Measurements from ENCODE around the gene DDX24. TPM values are rescaled to one million over a fixed set of nuclear protein-coding genes. Genes with fewer than 3 reads are reported as not detected.

DDX24 gene
- total and polyA plus RNA-seq, 9 of the 15 experiments (the other 6 are each of a cell fraction or from before 2014, with no cell fraction given): 82.4 to 175 (median 122) TPM

GRCh38 chr14:94038510-94038909 is 42.5 kb downstream of the DDX24 start (continued):
- TF ChIP-seq TRIM25 (IDR thresholded peaks at IDR 0.05; ENCODE audit: borderline replicate concordance): no peak
- TF ChIP-seq NR2F6 (CRISPR knock-in tag; IDR thresholded peaks at IDR 0.05): no peak
- TF ChIP-seq STAG1 (CRISPR knock-in tag; IDR thresholded peaks at IDR 0.05; ENCODE audit: borderline replicate concordance): no peak
- TF ChIP-seq, protein P1, sequence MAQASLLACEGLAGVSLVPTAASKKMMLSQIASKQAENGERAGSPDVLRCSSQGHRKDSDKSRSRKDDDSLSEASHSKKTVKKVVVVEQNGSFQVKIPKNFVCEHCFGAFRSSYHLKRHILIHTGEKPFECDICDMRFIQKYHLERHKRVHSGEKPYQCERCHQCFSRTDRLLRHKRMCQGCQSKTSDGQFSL (CRISPR knock-in tag; IDR thresholded peaks at IDR 0.05): no peak
- TF ChIP-seq, protein P1 (tag; IDR thresholded peaks at IDR 0.05): no peak
- no peak for TF ChIP-seq TSHZ1 (CRISPR knock-in tag; IDR thresholded peaks at IDR 0.05)
- no peak for TF ChIP-seq SUPT5H (IDR thresholded peaks at IDR 0.05)
- no peak for TF ChIP-seq ZNF561 (CRISPR knock-in tag; conservative IDR thresholded peaks at IDR 0.05)
- TF ChIP-seq PYGO2 (tag; IDR thresholded peaks at IDR 0.05): no peak
- no peak for TF ChIP-seq CEBPG (CRISPR knock-in tag; IDR thresholded peaks at IDR 0.05)
- no peak for TF ChIP-seq CEBPG (tag; conservative IDR thresholded peaks at IDR 0.05 in 1 of 2, IDR thresholded peaks at IDR 0.05 in 1 of 2)
